T-helper 9 cell (primary cell): Measurements from ENCODE around the gene PKP1.

Source experiments
- DNase-seq: peaks from one replicate; pipeline ENCODE4 v3.0.0-alpha.2; 2020

The PKP1 gene

DNA sequence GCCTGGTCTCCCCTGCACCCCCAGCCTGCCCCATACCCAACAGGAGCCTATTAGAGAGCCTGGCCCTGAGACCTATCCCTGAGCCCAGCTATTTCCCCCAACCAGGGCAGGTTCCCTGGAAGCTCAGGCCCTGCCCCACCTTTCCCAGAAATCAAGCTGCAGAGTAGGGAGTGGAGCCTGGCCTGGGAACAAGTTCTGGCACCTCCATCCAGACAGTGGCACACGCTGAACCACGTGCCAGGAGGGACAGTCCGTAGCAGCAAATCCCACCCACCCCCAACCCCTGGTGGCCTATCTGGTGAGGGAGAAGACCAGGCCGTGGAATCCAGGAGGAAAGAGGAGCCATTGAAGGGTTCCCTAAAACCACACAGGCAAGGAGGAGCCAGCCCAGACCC, 71.6 kb downstream of the PKP1 start:
- DNase-seq = no peak

GRCh38 chr1:201355471-201355870, 72.2 kb downstream of the PKP1 start:
- DNase-seq = no peak

- DNase-seq = no peak
These were observed 72.9 kb downstream of the PKP1 start for GRCh38 chr1:201356236-201356635.

GRCh38 chr1:201356701-201357100, 73.4 kb downstream of the PKP1 start:
- DNase-seq = no peak

- no peak for DNase-seq
These were observed 73.9 kb downstream of the PKP1 start for GRCh38 chr1:201357211-201357610.

- no peak for DNase-seq
These were observed 74.5 kb downstream of the PKP1 start for GRCh38 chr1:201357636-201358348.

GRCh38 chr1:201358596-201358995, 75.3 kb downstream of the PKP1 start:
- no peak for DNase-seq

DNA sequence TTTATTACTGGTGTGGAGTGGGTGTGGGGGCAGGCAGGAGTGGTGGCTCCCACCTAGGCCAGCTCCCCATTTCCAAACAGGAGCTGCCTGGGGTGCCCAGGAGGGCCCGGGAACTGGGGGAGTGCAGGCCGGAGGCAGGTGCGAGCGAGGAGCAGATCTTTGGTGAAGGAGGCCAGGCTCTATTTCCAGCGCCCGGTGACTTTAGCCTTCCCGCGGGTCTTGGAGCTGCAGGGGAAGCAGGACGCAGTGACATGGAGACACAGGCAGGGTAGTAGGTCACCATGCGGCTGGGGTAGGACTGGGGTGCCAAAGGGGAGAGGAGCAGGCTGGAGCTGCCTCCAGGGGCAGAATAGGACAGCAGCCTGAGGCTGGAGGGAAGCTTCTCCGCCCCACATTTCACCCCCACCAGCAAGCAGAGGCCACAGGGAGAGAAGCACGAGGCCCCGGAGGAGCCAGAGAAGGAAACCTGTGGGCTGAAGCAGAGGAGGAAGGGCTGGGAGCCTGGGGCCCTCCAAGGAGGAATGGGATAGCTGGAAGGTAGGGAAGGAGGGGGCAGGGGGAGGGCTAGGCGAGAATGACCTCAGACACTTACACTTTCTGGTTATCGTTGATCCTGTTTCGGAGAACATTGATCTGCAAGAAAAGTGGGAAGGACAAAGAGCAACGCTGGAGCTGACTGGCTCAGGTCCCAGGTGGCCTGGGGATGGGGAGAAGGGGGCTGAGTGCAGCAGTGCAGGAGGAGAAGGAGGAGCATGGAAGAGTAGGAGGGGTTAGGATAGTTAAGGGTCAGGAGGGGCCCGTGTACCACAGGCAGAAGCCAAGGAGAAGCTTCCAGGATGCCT, 75.9 kb downstream of the PKP1 start:
- DNase-seq = no peak

DNA sequence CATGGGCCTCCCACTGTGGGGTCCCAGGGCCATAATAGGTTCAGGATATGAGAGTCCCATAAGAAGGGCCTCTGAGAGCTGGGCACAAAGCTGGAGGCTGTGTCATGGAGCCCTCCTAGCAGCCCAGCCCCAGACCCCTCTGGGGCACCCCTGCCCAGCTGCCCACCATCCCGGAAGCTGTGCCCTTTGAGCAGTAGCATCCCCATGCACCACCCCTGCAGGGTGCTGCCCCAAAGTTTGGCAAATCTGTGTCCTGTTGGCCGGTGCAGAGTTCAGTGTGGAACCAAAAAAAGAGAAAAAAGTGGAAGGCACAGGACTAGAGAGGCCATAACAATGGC, 76.5 kb downstream of the PKP1 start:
- DNase-seq = no peak

DNA sequence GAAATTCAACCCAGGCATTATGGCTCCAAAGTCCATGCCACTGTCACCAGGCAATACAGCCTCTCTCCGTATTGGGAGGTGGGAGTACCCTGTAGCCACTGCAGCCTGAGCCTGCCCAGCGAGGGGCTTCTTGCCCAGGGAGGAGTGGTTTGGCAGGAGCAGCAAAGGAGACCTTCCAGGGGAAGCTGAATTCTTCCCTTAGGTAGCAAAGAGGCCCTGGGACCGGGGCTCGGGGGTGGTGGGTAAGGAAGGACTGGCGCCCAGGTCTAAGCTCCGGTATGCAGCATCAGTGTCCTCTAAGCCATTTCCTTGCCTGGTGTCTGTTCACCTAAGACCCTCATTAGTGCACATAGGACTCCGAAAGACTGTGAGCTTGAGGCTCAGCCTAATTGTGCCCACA, 77.2 kb downstream of the PKP1 start:
- DNase-seq = no peak

- DNase-seq = no peak
These were observed 77.8 kb downstream of the PKP1 start for GRCh38 chr1:201360901-201361651.

DNA sequence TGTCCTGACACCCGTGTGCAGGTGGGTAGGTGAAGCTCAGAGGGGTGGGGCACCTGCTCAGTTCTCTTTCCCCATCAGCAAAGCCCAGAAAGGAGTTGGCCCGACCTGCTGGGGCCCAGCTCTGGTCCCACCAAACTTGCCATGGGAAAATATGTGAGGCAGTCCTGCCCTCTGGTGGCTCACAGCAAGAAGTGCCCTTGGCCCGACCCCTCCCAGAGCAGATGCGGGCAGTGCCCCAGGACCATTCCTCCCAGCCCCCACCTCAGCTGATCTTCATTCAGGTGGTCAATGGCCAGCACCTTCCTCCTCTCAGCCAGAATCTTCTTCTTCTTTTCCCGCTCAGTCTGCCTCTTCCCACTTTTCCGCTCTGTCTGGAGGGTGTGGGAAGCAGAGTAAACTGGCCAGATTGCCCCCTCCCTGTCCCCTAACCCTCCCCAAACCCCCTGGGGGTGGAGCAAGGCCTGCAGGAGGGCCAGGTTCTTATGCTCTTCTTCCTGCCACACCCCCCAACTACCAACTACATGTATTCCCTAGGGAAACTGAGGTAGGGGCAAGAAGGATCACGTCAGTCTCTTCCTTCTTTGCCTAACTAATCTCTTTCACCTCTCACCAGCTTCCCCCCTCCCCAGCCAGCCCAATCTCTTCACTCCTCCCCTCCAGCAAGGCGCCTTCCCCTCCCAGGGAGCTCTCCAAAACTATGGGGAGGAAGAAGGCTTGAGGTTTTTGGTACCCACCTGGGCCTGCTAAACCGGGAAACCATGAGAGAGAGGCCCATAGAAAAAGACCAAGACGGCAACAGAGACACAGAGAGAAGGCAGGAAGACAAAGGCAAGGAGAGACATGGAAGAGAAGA, 78.6 kb downstream of the PKP1 start:
- no peak for DNase-seq

DNA sequence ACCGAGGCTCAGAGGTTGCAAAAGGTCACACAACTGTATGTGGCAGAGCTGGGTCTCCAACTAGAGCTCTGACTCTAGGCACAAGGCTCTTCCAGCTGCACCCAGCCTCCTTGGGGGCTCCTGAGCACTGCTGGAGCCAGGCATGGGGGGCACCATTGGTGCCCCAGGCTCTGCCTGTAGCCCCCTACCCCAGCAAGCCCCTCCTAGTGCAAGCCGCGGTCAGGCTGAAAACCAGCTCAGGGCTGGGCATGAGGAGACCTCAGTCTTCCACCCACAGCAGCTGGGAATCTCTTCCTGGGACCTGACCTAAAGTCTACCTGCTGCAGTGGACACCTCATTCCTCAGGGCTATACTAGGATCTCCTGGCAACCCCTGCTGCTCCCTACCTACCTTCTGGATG, 79.6 kb downstream of the PKP1 start:
- no peak for DNase-seq

DNA sequence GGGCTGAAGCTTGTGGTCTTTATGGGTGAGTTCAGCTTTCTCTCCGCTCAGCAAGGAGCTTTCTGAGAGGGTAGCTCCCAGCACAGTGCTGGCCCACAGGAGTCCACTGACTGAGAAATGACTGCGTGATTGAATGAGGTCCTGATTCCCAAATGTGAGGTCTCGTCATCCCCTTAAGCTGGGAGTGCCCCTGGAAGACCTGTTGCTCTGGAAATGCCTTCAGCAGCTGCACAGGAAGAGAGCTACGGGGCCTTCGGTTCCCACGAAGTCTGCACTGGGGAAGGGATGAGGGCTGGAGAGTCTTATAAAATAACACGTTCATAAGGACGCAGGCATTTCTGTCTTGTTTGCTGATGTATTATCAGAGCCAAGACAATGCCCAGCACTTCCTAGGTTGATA, 80.2 kb downstream of the PKP1 start:
- DNase-seq = no peak

- DNase-seq = no peak
These were observed 81.5 kb downstream of the PKP1 start for GRCh38 chr1:201364808-201365105.

GRCh38 chr1:201365251-201365650, 81.9 kb downstream of the PKP1 start:
- no peak for DNase-seq

DNA sequence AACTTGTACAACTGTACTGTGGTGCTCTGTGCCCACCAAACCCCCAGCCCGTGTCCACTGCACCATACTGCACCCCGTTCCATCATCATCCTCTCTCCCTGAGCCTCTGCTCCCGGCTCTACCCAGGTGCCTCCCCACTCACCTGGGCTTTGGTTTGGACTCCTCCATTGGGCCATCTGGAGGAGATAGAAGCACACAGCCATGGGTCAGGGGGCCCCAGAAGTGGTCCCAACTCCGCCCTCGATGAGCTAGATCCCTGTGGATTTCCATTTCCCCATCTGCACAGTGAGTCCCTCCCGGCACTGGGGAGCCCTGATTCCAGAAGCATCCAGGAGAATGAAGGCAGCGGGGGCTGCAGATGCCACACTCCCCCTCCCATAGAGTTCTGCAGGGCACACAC, 83.4 kb downstream of the PKP1 start:
- no peak for DNase-seq

GRCh38 chr1:201369209-201369608, 85.9 kb downstream of the PKP1 start:
- DNase-seq = no peak

GRCh38 chr1:201370500-201370899, 87.2 kb downstream of the PKP1 start:
- DNase-seq = no peak

DNA sequence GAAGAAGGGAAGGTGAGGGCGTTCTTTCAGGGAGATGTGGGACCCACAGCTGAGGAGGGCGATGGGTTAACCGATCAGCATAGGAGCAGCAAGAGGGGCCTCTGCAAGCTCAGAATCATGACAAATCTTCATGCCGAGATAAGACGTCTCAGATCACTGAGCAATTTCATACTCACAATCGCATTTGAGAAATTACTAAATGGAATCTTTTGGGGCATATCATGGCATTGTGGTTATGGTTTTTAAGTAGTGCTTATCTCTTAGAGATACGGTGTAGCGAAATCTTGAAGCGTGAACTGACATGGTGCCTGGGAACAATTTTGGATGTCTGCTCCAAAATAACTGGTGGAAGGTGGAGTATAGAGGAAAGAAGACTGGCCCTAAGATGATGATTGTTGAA, 88.0 kb downstream of the PKP1 start:
- no peak for DNase-seq

DNA sequence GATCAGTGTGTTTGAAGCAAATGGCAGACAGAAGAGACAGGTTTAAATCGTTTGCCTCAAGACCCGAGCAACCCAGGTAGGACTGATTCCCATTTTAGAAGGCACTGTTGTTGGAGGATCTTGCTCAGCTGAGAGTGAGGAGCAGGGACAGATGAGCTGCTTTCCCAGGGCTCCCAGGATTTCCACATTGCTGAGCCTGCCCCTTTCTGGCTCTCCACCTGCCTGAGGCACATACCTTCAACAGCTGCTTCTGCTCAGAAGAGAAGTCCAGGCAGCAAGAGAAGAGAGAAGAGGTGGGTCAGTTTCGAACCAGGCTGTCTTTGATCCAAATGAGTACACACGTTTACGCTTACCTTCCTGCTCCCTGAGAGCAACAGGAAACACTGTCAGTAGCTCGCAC, 88.5 kb downstream of the PKP1 start:
- DNase-seq = no peak

- DNase-seq = no peak
These were observed 91.1 kb downstream of the PKP1 start for GRCh38 chr1:201374364-201374763.

DNA sequence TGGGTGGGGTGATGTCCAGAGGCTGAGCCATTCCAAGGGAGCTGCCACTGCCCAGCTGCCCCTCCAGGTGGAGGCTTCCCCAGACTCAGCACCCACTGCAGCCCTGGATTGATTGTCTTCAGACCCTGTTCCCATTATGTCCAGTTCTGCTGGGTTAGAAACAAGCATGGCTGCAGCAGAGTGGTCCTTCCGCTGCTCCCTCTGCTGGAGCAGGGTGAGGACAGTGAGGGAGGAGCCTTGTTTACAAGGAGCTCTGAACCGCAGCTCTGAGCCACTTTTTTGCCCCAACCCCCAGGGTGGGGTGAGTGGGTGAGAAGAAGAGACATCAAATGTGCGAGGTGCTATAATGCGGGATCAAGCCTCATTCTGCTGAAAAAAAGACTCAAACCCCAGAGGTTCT, 91.9 kb downstream of the PKP1 start:
- no peak for DNase-seq
